Thyroid gland (tissue), 4 donors: ENCODE results near the gene SPATA20. TPM values are rescaled to one million over a fixed set of nuclear protein-coding genes. Genes with fewer than 3 reads are reported as not detected.

Experiments used
- DNase-seq, 2 donors: peaks; one replicate each; pipeline ENCODE4 v3.0.0-alpha.2; 2019
- H3K27ac ChIP-seq, 3 donors: fragments of 200-600 bp; sonication (generic); 1 replicate in 2 of 3; 2 replicates in 1 of 3; pipeline ENCODE4 v1.5.1; 2016 to 2019; ENCODE audit warnings: mild to moderate bottlenecking in 1 of 3, moderate library complexity in 1 of 3
- H3K27me3 ChIP-seq: fragments of 200-600 bp; sonication (generic); one replicate; pipeline ENCODE4 v1.5.1; 2019
- H3K36me3 ChIP-seq, 2 donors: fragments of 200-600 bp; sonication (generic); one replicate each; pipeline ENCODE4 v1.5.1; 2016 to 2019
- H3K4me1 ChIP-seq, 2 donors: fragments of 200-600 bp; sonication (generic); one replicate each; pipeline ENCODE4 v1.5.1; 2017 to 2019
- H3K4me3 ChIP-seq, 3 donors: fragments of 200-600 bp; sonication (generic); replicated peaks in 1 of 3; 1 replicate in 2 of 3; 2 replicates in 1 of 3; pipeline ENCODE4 v1.5.1; 2016; ENCODE audit warnings: mild to moderate bottlenecking in 1 of 3
- H3K9me3 ChIP-seq: fragments of 200-600 bp; sonication (generic); one replicate; pipeline ENCODE4 v1.5.1; 2017
- POLR2A ChIP-seq, 2 donors: fragments of 450-650 bp; IDR thresholded peaks; one replicate each; pipeline ENCODE4 v1.6.1; 2017; ENCODE audit warnings: antibody characterized with exemption in 2 of 2, mild to moderate bottlenecking in 2 of 2, moderate library complexity in 1 of 2
- WGBS, 2 donors: methylation state at CpG; one replicate each; pipeline ENCODE4 v1.1.5; 2017; 5-methylcytosine and 5-hydroxymethylcytosine counted together
- intact Hi-C: fragments of 100-400 bp; cut with DNase I; formaldehyde crosslinking; loops from one replicate; pipeline ENCODE4 v1.15.1; 2023
- total RNA-seq, 4 donors: library from RNA; depleted of rRNA; stranded (reverse); fragments of >200 nt; gene quantifications; one replicate each; pipeline ENCODE4 v1.2.3, GENCODE V29; 2016
- TF ChIP-seq, protein P1 (sequence below), 6 experiments: fragments of 200-600 bp in 3 of 6; fragments of 450-650 bp in 3 of 6; sonication (generic) in 3 of 6; IDR thresholded peaks; one replicate each; pipeline ENCODE4 v1.5.1; 2016 to 2019; ENCODE audit warnings: antibody characterized with exemption in 6 of 6, mild to moderate bottlenecking in 2 of 6, inconsistent platforms in 1 of 6, moderate library complexity in 1 of 6

SPATA20 gene
- total RNA-seq, 4 donors from 2014 or later, result 94.9 to 177 (median 125) TPM

GRCh38 chr17:50584116-50584515, 37.1 kb downstream of the SPATA20 start:
- DNase-seq, result no peak
- WGBS, 2 donors, result 72 to 82% methylated on average over 4 of the region's 4 CpGs
- peaks cover 30 to 43% of the 10 kb centered on the region in 2 donors for H3K4me1 ChIP-seq
- no peaks in the 10 kb centered on the region for H3K9me3 ChIP-seq
- TF ChIP-seq, protein P1, sequence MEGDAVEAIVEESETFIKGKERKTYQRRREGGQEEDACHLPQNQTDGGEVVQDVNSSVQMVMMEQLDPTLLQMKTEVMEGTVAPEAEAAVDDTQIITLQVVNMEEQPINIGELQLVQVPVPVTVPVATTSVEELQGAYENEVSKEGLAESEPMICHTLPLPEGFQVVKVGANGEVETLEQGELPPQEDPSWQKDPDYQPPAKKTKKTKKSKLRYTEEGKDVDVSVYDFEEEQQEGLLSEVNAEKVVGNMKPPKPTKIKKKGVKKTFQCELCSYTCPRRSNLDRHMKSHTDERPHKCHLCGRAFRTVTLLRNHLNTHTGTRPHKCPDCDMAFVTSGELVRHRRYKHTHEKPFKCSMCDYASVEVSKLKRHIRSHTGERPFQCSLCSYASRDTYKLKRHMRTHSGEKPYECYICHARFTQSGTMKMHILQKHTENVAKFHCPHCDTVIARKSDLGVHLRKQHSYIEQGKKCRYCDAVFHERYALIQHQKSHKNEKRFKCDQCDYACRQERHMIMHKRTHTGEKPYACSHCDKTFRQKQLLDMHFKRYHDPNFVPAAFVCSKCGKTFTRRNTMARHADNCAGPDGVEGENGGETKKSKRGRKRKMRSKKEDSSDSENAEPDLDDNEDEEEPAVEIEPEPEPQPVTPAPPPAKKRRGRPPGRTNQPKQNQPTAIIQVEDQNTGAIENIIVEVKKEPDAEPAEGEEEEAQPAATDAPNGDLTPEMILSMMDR (IDR thresholded peaks at IDR 0.05), result no peak
- TF ChIP-seq POLR2A (IDR thresholded peaks at IDR 0.05), result no peak
- no peak overlapping the region for H3K4me3 ChIP-seq
- intact Hi-C loops, result no loop called here
- H3K27me3 ChIP-seq, result no peaks in the 10 kb centered on the region
- no peaks in the 10 kb centered on the region for H3K36me3 ChIP-seq
- H3K27ac ChIP-seq, result no peak overlapping the region

GRCh38 chr17:50584749-50585148, 37.8 kb downstream of the SPATA20 start:
- intact Hi-C loops, result no loop called here
- peak; percentile 26 to 44 for DNase-seq
- no peak overlapping the region for H3K4me3 ChIP-seq
- H3K27me3 ChIP-seq, result no peaks in the 10 kb centered on the region
- no peaks in the 10 kb centered on the region for H3K36me3 ChIP-seq
- H3K4me1 ChIP-seq, result peaks cover 30 to 49% of the 10 kb centered on the region in 2 donors
- no peak overlapping the region for H3K27ac ChIP-seq
- WGBS, 2 donors, result 52 to 61% methylated on average over 6 of the region's 6 CpGs
- no peak for TF ChIP-seq POLR2A (IDR thresholded peaks at IDR 0.05)
- TF ChIP-seq, protein P1 (IDR thresholded peaks at IDR 0.05), result no peak
- H3K9me3 ChIP-seq, result no peaks in the 10 kb centered on the region

DNA sequence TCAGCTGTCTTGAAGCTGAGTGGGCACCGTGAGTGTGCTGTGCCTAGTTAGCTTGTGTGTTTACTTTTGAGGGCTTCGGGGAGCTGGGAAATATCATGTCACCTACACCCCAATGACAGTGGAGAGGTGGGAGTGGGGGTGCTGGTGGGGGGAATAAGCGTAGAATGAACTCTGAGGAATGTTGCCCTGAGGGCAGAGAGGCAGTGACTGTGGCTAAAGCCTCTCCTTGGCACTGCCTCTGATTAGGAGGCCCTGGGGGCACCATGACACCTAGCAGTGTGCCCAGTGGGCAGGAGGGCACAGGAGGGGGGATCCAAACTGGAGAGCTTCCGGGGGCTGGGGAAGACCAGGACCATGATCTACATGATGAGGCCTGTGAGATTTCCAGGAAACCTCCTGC, 38.4 kb downstream of the SPATA20 start:
- intact Hi-C loops, result no loop called here
- Histone ChIP-seq H3K27me3 (no peaks in the 10 kb centered on the region), H3K9me3 (no peaks in the 10 kb centered on the region), H3K36me3 (no peaks in the 10 kb centered on the region), H3K4me3 (no peak overlapping the region), H3K27ac (no peak overlapping the region), H3K4me1 (peaks cover 36 to 55% of the 10 kb centered on the region in 2 donors)
- WGBS, 2 donors, result 86 to 95% methylated on average over 4 of the region's 4 CpGs
- no peak for DNase-seq
- TF ChIP-seq, protein P1 (IDR thresholded peaks at IDR 0.05), result no peak

DNA sequence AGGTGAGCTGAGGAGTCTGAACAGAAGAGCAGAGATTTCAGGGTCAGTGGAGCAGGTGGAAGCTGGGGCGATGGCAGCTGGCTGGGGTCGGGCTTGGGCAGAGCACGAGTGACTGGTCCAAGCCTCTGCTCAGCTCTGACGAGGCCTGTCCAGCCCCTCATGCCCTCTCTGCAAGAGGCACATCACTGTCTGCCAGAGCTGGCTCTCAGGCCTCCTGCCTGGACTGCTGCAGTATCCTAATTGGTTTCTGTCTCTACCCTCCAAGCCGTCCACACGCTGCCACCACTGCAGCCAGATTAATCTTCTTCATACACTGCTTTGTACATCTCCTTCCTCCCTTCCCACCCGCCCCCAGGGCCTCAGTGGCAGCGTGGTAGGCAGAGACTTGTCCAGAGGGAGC, 38.9 kb downstream of the SPATA20 start:
- H3K27me3 ChIP-seq, result no peaks in the 10 kb centered on the region
- no peak for DNase-seq
- no peaks in the 10 kb centered on the region for H3K9me3 ChIP-seq
- no peak overlapping the region for H3K27ac ChIP-seq
- H3K4me1 ChIP-seq, result peaks cover 41 to 60% of the 10 kb centered on the region in 2 donors
- TF ChIP-seq, protein P1 (IDR thresholded peaks at IDR 0.05), result no peak
- TF ChIP-seq POLR2A (IDR thresholded peaks at IDR 0.05), result no peak
- H3K4me3 ChIP-seq, result no peak overlapping the region
- H3K36me3 ChIP-seq, result no peaks in the 10 kb centered on the region
- 83 to 96% methylated on average over 8 of the region's 8 CpGs for WGBS, 2 donors
- intact Hi-C loops, result no loop called here

GRCh38 chr17:50586421-50587247, 39.7 kb downstream of the SPATA20 start:
- Histone ChIP-seq H3K4me3 (no peak overlapping the region), H3K27ac (peak overlapping the region in 1 of 3 donors; percentile 80), H3K27me3 (no peaks in the 10 kb centered on the region), H3K9me3 (no peaks in the 10 kb centered on the region), H3K36me3 (no peaks in the 10 kb centered on the region), H3K4me1 (peaks cover 44 to 65% of the 10 kb centered on the region in 2 donors)
- WGBS, 2 donors, result 88 to 93% methylated on average over 9 of the region's 9 CpGs
- TF ChIP-seq POLR2A (IDR thresholded peaks at IDR 0.05), result no peak
- TF ChIP-seq, protein P1 (IDR thresholded peaks at IDR 0.05), result no peak
- intact Hi-C loops, result no loop called here
- no peak for DNase-seq
